SK-N-SH (cell line): Measurements from ENCODE around the gene CYBA.

ENCODE experiments used
- CHD2 ChIP-seq: fragments of 150-350 bp; IDR thresholded peaks from 2 replicates; pipeline ENCODE4 v1.6.1; 2018; ENCODE audit warnings: low read length; ENCODE audit not compliant: partially characterized antibody
- EZH2phosphoT487 ChIP-seq: fragments of 200-600 bp; sonication (generic); IDR thresholded peaks from 2 replicates; pipeline ENCODE4 v1.6.1; 2017; ENCODE audit warnings: low read depth, mixed run types, mild to moderate bottlenecking, antibody characterized with exemption, moderate library complexity, borderline replicate concordance
- JUND ChIP-seq: IDR thresholded peaks from 2 replicates; pipeline ENCODE4 v1.4.0; 2012
- SMC3 ChIP-seq: IDR thresholded peaks from 2 replicates; pipeline ENCODE4 v1.6.1; 2012; ENCODE audit warnings: low read depth, low read length, improper control_type of control experiment
- YY1 ChIP-seq: IDR thresholded peaks from 2 replicates; pipeline ENCODE4 v1.4.0; 2012; ENCODE audit warnings: low read depth, mild to moderate bottlenecking
- TF ChIP-seq, protein P1 (sequence below): IDR thresholded peaks from 2 replicates; pipeline ENCODE4 v1.6.1; 2012; ENCODE audit warnings: mild to moderate bottlenecking, low read depth, low read length, moderate library complexity
- TF ChIP-seq, protein P2 (sequence below): IDR thresholded peaks from 2 replicates; pipeline ENCODE4 v1.4.0; 2012; ENCODE audit warnings: low read depth
- TF ChIP-seq, protein P3 (sequence below): fragments of 200-600 bp; sonication (generic); IDR thresholded peaks from 2 replicates; pipeline ENCODE4 v1.6.1; 2017; ENCODE audit warnings: antibody characterized with exemption, mild to moderate bottlenecking, moderate library complexity
- TF ChIP-seq, protein P4 (sequence below): fragments of 150-350 bp; IDR thresholded peaks from 2 replicates; pipeline ENCODE4 v1.6.1; 2017; ENCODE audit warnings: antibody characterized with exemption, low read length, low read depth, borderline replicate concordance

DNA sequence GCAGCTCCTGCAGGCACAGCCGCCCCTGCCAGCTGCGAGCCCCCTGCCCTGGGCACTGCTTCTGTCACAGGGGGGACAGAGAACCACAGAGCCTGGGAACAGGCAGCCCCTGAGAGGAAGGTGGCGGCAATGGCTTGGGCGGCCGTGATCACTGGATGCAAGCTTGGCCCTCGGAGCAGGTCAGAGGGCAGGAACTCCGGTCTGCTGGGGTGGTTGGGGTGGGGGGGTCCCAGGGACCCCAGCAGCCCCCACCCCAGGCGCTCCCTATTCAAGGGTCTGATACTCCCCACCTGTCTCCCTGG is 1.9 kb upstream of the CYBA start:
- TF ChIP-seq, protein P1, sequence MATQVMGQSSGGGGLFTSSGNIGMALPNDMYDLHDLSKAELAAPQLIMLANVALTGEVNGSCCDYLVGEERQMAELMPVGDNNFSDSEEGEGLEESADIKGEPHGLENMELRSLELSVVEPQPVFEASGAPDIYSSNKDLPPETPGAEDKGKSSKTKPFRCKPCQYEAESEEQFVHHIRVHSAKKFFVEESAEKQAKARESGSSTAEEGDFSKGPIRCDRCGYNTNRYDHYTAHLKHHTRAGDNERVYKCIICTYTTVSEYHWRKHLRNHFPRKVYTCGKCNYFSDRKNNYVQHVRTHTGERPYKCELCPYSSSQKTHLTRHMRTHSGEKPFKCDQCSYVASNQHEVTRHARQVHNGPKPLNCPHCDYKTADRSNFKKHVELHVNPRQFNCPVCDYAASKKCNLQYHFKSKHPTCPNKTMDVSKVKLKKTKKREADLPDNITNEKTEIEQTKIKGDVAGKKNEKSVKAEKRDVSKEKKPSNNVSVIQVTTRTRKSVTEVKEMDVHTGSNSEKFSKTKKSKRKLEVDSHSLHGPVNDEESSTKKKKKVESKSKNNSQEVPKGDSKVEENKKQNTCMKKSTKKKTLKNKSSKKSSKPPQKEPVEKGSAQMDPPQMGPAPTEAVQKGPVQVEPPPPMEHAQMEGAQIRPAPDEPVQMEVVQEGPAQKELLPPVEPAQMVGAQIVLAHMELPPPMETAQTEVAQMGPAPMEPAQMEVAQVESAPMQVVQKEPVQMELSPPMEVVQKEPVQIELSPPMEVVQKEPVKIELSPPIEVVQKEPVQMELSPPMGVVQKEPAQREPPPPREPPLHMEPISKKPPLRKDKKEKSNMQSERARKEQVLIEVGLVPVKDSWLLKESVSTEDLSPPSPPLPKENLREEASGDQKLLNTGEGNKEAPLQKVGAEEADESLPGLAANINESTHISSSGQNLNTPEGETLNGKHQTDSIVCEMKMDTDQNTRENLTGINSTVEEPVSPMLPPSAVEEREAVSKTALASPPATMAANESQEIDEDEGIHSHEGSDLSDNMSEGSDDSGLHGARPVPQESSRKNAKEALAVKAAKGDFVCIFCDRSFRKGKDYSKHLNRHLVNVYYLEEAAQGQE: no peak
- TF ChIP-seq SMC3 (no peak), EZH2phosphoT487 (no peak), JUND (no peak), CHD2 (no peak), YY1 (no peak)
- TF ChIP-seq, protein P2, sequence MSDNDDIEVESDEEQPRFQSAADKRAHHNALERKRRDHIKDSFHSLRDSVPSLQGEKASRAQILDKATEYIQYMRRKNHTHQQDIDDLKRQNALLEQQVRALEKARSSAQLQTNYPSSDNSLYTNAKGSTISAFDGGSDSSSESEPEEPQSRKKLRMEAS: no peak
- TF ChIP-seq, protein P3, sequence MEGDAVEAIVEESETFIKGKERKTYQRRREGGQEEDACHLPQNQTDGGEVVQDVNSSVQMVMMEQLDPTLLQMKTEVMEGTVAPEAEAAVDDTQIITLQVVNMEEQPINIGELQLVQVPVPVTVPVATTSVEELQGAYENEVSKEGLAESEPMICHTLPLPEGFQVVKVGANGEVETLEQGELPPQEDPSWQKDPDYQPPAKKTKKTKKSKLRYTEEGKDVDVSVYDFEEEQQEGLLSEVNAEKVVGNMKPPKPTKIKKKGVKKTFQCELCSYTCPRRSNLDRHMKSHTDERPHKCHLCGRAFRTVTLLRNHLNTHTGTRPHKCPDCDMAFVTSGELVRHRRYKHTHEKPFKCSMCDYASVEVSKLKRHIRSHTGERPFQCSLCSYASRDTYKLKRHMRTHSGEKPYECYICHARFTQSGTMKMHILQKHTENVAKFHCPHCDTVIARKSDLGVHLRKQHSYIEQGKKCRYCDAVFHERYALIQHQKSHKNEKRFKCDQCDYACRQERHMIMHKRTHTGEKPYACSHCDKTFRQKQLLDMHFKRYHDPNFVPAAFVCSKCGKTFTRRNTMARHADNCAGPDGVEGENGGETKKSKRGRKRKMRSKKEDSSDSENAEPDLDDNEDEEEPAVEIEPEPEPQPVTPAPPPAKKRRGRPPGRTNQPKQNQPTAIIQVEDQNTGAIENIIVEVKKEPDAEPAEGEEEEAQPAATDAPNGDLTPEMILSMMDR: no peak
- TF ChIP-seq, protein P4, sequence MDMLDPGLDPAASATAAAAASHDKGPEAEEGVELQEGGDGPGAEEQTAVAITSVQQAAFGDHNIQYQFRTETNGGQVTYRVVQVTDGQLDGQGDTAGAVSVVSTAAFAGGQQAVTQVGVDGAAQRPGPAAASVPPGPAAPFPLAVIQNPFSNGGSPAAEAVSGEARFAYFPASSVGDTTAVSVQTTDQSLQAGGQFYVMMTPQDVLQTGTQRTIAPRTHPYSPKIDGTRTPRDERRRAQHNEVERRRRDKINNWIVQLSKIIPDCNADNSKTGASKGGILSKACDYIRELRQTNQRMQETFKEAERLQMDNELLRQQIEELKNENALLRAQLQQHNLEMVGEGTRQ: no peak
